NCI-H1417 treated with DMSO at 0.1 percent for 48 hours (cell line): ENCODE data around the gene JAKMIP1.
"Not testable (repeated sequence)": the region's sequence is repeated elsewhere in the genome, so short reads cannot be mapped to it uniquely, and the experiment has no call there.

ENCODE experiments used
- DNase-seq: peaks from one replicate; lab custom pipeline; 2025; lab: John Stamatoyannopoulos, UW

Gene JAKMIP1

DNA sequence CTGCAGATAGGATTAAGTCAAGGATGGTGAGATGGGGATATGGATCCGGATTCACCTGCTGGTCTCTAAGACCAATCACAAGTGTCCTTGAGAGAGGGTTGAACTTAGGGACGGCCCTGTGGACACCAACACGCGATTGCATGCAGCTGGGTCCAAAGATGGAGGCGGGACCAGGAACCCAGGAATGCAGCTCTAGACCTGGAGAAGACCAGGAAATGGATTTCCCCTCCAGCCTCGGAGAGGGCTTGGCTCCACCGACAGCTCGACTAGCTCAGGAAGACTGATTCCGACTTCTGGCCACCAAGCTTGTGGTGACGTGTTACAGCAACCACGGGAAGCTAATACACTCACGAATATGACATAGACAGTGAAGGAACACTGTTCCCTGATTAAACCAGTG lies 186.8 kb downstream of the JAKMIP1 start:
- DNase-seq: no peak

DNA sequence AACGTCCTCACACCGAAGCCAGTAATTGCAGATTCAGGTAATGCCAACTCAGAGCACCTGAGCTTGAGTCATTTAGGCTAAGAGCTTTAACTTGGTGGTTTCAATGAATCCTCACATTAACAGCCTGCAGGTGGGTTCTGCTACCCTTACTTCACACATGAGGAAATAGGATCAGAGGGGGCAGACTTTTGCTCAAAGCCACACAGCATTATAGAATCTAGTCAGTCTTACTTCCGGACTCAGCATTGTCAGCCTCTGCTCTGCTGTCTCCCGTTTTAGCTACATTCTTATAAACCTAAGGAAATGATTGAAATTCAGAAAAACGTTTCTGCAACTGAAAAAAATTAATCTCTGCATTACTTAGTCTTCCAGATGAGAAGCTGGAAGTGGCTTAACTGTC lies 188.1 kb downstream of the JAKMIP1 start:
- no peak for DNase-seq

DNA sequence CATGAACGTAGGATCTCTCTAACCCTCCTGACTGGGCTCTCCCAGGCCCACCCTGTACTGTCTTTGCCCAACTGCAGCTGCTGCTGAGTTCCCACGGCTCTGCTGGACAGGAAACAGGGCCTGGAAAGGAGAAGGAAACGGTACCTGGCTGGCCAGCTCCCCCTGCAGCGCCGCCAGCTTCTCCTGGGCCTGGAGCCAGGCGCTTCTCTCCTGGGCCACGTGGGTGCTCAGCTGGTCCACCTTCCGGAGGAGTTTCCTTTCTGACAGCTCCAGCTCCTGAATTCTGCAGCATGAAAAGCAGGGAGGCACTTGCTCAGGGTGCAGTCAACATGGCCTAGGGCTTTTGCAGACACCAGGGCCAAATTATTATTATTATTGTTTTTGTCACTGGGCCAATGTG lies 188.7 kb downstream of the JAKMIP1 start:
- DNase-seq: no peak

DNA sequence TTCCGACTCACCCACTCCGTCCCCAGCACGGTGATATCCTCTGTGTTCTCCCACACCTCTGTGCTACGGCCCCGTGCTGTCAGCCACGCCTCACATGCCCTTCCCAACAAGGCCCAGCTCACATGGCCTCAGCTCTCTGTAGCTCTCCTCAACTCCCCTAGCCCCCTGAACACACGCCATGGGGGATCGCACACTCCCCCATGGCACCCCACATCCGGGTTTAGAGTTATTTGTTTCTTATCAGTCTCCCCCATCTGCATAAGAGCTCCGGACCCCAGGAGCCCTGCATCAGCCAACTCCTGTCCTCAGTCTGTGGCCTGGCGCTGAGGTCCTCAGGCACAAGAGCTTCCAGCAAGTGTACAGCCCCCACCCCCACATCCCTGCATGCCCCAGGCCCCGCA lies 189.1 kb downstream of the JAKMIP1 start:
- DNase-seq: no peak

DNA sequence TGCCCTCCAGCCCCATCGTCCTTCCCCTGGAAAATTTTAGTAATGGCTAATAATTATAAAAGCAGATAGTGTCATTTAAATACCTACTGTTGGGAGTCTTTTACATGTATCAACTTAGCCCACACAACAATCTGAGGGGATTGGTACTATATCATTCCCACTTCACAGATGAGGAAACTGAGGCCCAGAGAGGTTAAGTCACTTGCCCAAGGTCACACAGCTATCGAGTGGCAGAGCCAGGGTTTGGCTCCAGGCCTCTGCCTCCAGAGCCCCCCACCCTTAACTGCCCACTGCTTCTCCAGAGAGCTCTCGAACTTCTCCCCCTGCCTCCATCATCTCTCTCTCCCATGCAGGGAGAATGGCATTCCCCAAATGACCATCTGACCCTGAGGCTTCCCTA lies 189.6 kb downstream of the JAKMIP1 start:
- DNase-seq: no peak

DNA sequence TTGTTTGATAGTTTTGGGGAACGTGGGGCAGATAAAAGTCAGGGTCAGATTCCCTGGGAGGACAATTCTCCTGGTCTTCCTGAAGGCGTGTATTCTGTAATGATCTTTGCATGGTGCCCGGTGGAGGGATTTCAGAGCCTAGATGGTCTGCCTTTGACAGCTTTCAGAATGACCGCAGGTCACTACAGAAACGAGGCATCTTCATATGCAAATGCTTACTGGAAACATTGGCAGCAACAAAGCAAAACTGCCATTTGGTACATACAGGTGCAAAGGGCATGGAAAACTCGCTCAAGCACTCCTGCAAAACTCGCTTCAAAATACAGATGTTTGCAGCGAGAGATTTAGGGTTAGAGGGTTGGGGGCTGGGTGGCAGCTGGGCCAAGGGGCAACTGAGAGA lies 190.9 kb downstream of the JAKMIP1 start:
- DNase-seq: no peak

DNA sequence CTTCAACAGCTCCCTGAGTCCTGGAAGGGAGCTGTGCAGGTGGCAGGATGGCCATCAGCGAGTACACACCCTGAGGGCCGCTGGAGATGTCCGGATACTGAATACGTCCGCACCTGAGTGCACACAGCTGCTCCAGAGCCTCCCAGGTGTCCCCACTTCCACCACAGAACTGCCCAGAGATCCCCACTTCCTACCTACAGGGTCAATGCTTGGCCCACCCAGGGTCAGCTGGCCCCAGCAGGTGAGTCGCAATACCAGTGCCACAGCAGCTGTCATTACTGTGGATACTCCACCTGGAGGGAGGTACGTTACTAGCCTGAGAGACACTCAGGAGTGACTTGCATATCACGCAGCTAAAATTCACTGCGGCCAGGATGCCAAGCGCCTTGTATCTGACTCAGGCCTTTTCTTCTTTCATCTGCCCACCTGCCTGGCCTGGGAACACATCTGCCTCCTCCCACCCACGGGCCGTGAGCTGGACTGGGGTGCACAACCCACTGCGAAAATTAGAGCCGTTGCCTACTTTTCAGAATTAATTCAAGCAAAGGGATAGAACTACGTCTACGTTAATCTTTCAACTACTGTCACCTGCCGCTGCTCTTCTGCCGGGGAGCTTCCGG lies 191.5 kb downstream of the JAKMIP1 start:
- DNase-seq: no peak

DNA sequence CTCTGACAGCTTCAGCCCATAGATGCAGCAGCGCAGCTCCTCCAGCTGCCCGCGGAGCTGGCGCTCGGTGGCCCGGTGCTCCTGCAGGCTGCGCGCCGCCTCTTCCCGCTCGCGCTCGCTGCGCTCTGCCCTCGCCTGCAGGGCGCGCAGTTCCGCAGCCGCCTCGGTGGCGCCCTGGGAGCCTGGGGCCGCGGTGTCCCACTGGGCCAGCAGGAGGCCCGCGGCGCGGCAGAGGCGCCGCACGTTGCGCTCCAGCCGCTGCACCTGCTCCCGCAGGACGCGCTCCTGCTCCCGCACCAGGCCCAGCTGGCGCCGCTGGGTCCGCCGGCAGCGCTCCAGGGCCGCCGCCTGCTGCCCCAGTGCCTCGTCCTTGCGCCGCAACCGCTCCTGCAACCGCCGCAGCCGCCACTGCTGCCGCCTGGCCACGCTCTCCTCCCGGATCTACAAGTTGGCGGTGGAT lies 192.2 kb downstream of the JAKMIP1 start:
- DNase-seq: no peak

DNA sequence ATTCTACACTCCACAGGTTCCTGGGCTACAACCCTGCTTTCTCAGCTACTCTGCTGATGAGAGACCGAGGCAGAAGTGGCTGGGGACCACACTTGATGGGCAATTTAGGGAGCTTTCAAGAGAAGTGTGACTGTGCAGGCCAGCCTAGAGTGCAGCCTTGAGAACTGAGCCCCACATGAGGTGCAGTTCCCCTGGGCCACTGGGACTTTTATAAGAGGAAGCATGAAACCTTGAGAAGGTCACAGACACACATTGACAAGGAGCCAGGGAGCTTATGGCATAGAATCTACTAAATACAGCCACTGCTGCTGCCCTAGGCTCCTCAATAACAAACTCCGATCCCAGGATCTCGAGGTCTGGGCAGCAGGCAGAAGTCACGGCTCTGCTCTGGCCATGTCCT lies 195.2 kb downstream of the JAKMIP1 start:
- no peak for DNase-seq

DNA sequence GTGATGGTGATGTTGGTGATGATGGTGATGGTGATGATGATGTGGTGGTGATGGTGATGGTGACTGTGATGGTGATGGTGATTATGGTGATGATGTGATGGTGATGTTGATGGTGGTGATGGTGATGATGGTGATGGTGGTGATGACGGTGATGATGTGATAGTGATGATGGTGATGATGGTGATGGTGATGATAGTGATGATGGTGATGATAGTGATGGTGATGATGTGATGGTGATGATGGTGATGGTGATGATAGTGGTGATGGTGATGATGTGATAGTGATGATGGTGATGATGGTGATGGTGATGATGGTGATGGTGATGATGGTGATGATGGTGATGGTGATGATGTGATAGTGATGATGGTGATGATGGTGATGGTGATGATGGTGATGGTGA lies 196.9 kb downstream of the JAKMIP1 start:
- not testable (repeated sequence) for DNase-seq

DNA sequence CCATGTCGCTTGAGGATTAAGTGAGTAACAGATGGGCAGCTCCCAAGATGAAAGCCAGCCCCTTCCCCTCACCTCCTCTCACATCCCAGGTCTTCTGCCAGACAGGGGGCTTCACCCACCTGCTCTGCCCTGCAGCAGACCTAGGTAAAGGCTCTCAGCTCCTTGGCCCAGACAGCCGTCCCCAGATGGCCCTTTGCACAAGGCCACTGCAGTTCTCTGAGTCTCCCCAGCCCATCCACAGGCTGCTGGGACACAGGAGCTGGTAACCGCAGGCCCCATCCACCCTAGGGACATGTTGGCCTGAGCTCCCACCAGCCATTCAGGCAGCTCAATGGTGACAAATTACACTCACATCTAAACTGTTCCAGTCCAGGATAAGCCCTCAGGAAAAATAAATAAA lies 197.4 kb downstream of the JAKMIP1 start:
- DNase-seq: no peak

DNA sequence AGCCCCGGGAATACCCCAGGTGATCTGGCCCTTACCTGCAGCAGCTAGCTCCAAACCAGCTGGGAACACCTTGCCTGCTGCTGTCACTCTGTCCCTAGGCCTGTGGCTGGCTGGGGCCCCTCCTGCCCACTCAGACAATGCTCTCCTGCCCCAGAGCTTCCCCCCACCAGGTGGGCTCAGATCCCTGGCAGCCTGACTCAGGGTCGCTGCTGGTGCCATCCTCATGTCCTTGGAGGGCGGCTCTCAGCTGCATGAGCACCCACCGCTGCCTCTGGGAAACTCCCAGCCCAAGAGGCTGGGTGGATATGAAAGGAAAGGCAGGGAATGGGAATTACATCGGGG lies 197.9 kb downstream of the JAKMIP1 start:
- DNase-seq: no peak

DNA sequence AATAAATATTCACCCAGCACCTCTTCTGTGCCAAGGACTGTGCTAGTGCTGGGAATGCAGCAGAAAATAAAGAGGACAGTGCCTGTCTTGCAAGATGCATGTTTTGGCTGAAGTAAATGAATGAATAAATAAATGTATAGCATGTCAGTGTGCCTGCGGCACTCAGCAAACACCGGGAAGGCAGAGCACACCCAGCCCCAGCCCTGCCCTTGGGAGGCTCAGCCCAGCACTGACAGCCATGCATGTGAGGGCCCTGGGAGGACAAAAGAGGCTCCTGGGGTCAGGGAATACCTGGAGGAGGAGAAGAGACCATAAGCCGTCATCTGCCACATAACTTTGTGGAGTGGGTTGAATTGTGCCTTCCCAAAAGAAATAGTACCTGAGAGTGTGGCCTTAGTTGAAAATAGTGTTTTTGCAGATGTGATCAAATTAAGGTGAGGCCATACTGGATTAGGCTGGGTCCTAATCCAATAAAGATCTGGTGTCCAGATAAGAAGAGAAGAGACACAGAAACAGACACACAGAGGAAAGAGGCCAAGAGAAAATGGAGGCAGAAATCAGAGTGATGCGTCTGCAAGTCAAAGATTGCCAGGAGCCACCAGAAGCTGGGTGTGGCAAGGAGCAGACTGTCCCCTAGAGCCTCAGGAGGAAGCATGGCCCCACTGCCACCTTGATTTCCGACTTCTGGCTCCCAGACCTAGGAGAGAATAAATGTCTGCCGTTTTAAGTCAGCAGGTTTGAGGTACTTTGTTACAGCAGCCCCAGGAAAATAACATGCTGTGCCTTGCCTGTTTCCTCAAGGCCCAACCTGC lies 198.5 kb downstream of the JAKMIP1 start:
- no peak for DNase-seq

DNA sequence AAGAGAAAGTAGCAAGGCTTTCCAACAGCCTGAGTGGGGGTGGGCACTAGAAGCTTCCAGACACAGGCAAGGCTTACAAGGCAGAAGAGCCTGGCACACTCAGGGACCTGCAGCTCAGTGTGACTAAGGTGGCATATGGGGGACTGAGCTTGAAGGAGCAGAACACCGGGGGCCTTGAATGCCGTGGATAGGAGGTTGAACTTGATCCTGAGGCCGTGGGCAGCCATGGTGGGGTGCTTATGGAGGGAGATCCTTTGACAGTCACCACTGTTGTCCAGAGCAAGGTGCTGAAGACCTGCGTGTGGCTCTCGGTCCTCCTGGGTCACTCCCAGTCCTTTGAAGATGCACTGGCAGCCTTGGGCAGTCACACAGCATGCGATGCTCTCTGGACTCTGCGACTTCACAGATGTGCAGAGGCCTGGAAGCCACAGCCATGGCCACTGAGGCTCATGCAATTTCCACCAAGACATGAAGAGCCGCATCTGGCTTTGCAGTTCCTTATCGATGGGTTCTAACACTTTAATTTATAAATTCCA lies 200.5 kb downstream of the JAKMIP1 start:
- no peak for DNase-seq

DNA sequence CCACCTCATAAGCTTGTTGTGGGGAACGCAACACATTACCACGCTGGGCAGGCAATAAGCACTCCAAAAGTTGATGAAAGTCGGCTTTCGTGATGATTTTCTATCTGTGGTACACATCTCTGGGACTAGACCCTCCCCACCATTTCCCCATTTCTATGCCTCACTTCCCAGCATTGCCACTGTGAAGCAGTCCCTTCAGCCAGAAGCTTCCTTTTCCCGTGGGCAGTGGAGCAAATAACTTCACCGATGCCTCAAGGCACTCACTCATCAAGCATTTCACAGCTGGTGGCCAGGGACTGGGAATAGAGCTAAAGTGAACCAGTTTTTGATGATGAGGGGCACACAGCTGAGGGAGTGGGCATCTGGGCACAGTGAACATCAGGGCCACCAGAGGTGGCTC lies 201.0 kb downstream of the JAKMIP1 start:
- DNase-seq: no peak

DNA sequence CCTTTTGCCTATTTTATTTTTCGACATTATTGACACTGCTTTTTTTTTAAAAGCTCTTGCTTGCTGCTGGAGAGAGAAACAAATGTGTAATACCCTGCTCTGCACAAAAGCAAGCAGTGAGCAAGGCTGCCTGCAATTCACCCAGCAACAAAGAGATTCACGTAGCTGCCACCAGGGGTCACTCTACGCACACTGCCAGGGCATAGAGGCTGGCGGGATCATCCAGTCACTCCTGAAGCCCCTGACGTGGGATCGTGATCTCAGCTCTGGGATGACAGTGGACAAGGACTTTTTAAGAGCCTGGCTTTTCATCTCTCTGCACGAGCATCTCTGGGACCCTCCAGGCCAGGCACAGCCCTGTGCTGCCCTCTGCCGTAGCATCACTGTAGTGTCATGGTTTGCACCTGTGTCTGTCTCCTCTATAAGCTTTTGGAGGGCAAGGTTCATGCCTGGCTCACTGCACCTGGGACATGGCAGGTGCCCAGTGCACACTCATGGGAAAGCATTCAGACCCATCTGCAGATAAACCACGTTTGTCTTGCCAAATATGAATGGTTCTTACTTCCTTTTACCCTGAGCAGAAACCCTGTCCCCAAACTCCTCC lies 201.9 kb downstream of the JAKMIP1 start:
- no peak for DNase-seq

DNA sequence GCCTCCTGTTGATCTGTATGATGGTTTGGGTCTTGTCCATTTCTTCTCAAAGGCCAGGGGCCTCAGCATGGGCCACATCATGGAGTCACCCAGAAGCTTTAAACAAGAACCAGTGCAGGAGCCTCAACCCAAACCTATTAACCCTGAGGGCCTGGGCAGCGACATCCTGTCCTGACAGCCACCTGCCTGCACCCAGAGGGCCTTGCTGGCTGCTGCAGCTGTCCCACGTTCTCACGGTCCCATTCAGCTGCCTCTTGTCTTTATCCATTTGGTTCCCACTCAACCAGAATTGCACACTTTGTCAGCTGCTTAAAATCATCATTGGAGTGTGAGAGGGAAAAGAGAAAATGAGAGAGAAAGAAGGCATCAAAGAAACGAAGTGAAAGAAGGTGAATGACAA lies 203.7 kb downstream of the JAKMIP1 start:
- no peak for DNase-seq

DNA sequence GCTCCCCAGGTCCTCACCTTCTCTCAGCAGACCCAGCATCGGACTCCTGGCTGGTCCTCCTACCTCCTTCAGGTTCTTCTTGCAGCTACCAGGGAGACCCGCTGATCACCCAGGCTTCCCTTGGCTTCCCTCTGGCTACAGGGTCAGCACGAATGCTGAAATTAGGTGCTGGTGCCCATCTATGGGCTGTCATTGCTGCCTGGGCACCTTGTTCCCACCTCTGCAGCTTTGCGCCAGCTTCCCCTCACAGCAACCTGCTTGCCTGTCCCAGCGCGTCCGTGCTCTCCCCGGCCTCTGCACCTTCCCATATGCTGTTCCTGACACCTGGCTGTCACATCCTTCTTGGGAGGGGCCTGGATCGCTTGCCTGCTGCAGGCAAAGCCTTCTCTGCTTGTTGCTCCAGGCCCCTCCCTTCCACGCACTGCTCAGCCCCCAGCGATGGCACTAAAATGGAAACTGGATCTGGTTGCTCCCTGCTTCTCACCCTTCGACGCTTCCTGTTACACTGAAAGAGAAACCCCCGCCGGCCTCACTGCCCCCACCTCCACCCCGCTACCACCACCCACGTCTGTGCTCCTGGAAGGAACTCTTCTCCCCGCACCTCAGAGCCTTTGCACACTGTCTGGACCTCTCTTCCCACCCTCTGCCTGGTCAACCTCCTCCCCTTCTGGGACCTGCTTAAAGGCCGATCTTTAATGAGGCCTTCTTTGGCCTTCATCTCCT lies 204.3 kb downstream of the JAKMIP1 start:
- no peak for DNase-seq

DNA sequence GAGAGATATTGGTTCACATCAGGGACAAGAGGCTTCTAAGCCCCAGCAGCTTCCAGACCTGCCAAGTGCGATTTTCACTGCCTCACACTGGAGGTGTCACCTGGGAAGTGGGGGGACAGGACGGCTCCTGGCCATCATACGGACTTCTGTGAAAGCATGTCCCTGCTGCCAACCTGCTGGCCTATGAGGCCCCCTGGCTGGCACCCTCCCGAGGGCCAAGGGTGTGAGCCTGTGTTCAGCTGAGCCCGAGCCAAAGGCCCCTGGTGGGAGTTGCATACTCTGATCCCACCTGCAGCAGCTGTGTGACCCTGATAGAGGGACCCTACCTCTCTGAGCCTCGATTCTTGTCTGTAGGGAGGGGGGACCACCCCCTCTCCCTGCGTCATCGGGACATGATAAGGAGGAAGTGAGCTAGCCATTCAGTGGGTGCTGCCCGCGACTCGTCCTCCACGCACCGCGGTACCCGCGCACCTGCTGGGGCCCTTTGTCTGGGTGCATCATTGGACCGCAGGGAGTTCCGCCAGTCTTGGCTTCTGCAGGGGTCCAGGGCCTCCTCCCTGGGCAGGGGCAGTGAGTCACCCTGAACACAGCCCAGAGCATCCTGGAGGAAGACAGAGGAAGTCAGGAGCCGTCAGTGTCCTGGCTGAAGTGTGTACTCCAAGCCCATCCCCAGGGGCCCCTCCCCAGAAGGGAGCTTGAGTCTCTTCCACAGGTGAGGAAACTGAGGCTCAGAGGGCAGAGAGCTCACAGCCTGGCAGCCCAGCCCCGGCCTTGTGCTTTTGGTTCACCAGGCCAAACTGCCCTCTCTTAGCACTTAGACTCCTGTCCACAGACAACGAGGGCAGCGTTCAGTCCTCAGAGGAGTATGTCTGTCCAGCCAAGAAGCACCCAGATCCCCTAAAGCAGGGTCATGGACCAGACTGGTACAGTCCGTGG lies 206.2 kb downstream of the JAKMIP1 start:
- DNase-seq: no peak

DNA sequence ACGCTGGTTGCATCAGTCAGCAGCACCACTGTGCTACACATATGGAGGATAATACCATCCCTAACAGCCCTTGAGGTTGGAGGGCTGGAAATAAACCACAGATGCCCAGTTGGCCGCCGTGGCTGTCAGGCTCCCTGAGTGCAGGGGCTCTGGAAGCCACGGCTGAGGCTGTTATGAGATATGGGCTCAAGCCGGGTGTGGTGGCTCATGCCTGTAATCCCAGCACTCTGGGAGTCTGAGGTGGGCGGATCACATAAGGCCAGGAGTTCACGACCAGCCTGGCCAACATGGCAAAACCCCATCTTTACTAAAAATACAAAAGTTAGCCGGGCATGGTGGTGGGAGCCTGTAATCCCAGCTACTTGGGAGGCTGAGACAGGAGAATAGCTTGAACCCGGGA lies 207.0 kb downstream of the JAKMIP1 start:
- DNase-seq: not testable (repeated sequence)

DNA sequence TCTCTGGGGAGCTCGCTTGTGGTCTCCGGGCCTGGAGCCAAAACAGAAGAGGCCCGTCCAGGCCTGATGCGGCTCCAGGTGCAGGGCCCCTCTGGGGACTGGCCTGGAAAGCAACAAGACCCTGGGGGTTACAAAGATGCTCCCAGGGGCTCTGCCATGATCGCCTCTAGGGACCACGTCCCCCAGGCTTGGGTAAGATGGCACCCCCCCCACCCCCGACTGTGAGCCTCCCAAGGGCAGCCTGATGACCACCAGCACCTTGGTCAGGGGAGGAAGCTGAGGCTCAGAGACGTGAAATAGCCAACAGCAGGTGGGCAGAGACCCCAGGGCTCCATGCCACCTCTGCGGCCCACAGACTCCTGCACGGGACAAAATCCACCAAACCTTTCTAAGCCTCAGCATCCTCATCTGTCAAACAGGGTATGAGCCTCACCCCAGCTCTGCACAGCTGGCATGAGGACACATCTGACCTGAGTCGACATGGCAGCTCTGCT lies 207.5 kb downstream of the JAKMIP1 start:
- no peak for DNase-seq
